Activated CD4-positive, alpha-beta T cell treated with anti-CD3 and anti-CD28 coated beads for 4 hours (primary cell): Measurements from ENCODE around the gene SLC25A52.
"Not testable (repeated sequence)": the region's sequence is repeated elsewhere in the genome, so short reads cannot be mapped to it uniquely, and the experiment has no call there.

Experiments
- DNase-seq, 2 donors: peaks; one replicate each; pipeline ENCODE4 v3.0.0-alpha.2; 2020

The SLC25A52 gene

GRCh38 chr18:31739651-31740050 lies 21.0 kb downstream of the SLC25A52 start:
- DNase-seq: no peak

DNA sequence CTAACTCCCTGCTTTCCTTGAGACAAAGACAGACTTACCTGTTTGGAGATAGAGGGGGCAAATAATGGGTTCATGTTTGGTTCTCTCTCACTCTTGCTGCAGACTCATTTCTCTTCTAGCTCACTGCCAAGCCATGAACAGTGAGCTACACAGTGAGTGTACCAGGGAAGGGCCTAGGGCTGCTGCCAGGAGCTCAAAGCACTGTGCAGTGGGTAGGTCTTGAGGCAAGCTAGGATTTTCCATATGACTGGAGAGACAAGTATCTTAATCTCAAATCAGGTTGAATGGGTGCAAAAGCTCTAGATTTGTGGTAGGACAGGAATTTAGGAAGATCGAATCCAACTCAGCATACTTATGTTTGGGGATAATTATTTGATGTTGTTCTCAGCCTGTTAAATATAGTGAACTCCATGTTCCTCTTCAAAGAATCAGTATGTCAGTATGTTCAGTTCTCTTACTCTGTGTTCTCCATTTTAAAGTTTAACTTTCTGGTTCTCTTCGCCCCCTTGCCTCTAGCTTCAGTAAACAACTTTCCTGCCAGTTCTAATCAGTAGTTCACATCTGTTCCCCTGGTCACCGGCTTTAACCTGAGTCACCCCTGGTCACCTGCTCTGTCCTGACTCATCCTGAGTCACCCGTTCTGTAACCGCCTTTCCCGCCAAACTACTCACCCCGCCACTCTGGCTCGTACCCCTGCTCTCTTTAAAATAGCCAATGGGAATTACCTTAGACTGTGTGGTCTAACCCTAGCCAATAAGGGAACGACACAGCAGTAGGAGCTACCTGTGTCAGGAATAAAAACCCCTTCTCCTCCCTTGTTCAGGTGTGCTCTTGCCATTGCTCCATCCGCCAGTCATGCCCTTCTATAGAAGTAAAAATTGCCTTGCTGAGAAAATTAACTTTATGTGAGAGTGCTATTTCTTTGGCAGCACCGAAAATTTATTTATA lies 21.9 kb downstream of the SLC25A52 start:
- no peak for DNase-seq

DNA sequence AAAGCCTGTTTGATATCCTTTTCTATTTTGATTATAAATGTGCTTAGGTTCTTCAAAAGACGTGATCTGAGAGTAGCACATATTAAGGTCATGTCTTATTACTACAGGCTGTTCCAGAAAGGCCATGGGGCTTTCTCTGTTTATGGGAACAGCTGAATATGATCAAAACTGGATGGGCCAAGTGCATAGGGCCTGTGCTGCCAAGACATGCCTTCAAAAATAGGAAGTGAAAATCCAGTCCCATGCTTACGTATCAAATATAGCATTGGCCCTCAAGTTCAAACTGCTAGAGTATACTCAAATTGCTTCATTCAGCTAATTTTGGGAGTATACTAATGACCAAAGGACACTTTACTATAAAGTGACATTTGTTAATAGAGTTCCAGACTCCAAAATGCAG lies 24.1 kb downstream of the SLC25A52 start:
- DNase-seq: no peak

GRCh38 chr18:31731628-31732027 lies 29.1 kb downstream of the SLC25A52 start:
- no peak for DNase-seq

GRCh38 chr18:31729196-31729595 lies 31.5 kb downstream of the SLC25A52 start:
- DNase-seq: not testable (repeated sequence)

DNA sequence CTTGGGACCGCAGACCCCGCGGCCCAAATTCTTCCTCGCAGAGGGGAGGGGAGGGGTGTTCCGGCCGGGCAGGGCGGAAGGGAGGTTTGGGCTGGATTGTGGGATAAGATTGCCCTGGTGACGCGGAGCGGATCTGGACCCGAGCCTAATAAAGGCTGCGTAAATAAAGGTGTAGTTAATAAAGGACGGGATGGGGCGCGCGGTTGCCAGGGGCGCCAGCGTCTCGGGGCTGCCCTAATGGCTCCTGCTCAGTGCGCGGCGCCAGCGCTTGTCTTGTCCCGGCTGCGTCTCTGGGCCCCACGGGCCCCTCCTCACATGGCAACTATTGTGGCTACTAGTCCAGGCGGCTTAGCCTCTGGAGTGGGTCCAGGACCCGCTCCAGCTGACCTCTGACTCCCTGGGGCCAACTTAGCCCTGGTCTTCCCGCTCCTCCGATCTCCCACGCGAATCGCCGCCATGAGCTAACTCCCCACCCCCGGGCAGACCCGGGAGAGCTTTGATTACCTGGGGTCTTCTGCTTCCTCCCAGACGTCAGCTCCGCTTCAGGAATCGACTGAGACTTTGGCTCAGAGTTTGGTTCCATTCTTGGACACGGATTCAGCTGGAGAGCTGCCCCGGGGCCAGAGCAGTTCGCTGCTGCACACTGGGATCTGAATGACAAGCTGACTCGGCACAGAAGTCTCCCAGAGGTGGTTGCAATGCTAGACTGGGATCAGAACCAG lies 36.5 kb downstream of the SLC25A52 start:
- no peak for DNase-seq

- DNase-seq: no peak
Measured at GRCh38 chr18:31723639-31723989, 37.1 kb downstream of the SLC25A52 start.

- peak; percentile 36 to 66 for DNase-seq
Measured at GRCh38 chr18:31722369-31722957, 38.2 kb downstream of the SLC25A52 start.

DNA sequence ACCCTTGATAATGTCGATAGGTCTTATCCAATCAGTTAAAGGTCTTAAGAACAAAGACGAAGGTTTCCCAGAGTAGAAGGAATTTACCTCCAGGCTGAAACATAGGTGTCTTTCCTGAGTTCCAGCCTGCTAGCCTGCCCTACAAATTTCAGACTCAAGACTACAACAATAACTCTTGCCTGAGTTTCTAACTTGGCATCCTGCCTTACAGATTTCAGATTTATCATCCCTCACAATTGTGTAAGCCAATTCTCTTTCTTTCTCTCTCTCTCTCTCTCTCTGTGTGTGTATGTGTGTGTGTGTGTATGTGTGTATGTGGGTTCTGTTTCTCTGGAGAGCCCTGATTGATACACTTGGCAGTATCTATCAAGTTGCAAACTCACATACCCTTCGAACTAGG lies 39.1 kb downstream of the SLC25A52 start:
- DNase-seq: no peak

GRCh38 chr18:31720867-31721266 lies 39.8 kb downstream of the SLC25A52 start:
- DNase-seq: no peak

DNA sequence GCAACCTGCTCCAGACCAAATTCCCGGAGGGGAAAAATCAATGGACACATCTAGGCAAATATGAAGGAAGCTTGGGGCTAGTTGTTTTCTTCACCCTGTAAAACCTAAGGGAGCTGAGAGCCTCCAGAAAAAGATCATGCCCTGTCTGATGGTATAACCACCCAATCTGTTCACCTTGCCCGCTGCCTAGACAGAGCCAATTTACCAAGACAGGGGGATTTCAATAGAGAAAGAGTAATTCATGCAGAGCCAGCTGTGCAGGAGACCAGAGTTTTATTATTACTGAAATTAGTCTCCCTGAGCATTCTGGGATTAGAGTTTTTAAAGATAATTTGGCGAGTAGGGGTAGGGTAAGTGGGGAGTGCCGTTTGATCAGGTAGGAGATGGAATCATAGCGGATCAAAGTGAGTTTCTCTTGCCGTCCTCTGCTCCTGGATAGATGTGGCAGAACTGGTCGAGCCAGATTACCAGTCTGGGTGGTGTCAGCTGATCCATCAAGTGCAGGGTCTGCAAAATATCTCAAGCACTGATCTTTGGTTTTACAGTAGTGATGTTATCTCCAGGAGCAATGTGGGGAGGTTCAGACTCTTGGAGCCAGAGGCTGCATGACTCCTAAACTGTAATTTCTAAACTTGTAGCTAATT lies 41.2 kb downstream of the SLC25A52 start:
- DNase-seq: no peak

- DNase-seq: no peak
Measured at GRCh38 chr18:31718386-31718785, 42.3 kb downstream of the SLC25A52 start.

GRCh38 chr18:31716362-31716761 lies 44.3 kb downstream of the SLC25A52 start:
- DNase-seq: no peak

GRCh38 chr18:31711365-31712172 lies 49.1 kb downstream of the SLC25A52 start:
- no peak for DNase-seq

DNA sequence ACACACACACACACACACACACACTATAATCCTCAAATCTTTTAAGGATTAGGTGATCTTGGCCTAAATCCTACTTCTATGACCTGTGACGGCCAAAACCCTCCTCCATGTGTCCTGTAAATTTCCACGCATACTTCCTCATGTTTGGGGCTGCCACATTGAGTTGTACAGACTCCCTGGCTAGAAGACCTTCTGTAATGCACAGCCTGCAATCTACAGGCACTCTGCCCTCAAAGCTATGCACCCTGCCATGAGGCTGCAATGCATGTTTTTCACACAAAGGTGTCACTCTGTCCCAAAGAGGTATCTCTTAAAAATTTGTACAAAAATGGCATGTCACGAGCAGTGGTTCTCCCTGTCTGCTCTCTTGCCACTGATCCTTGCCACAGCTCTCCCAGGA lies 49.9 kb downstream of the SLC25A52 start:
- no peak for DNase-seq
